ENCODE measurements around the gene PARD3B.

PARD3B gene

DNA sequence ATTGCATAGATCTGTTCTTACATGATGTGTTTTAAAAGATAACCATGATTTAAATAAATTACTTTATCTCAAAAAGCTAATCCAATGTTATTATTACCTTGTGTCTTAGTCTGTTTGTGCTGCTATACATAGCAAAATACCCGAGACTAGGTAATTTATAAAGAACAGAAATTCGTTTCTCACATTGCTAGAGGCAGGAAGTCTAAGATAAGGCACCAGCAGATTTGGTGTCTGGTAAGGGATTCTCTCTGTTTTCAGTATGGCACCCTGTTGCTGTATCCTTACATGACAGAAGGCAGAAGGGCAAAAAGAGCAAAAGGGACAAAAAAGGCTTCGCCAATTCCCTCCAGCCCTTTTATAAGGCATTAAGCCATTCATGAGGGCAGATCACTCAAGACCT, 533.9 kb downstream of the PARD3B start:
- DNase-seq, result no peak

DNA sequence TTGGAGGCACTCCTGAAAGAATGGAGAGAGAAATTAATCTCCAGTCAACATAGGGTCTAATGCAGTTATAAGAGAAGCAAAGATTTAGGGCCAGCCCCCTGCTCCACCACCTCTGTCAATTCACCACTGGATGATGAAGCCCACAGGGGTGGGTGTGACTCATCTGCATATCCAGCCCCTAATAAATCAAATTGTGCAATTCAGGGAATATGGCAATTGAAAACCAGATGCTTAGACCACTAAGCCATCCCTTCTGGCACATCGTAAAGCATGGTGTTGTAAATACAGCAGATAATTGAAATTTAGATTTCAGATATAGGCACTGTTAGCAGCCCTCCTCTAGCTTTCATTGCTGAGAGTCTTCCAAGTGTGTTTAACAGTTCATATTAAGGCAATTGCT, 541.4 kb downstream of the PARD3B start:
- peak; percentile 57 for DNase-seq

GRCh38 chr2:205087862-205088261, 542.6 kb downstream of the PARD3B start:
- no peak for DNase-seq

DNA sequence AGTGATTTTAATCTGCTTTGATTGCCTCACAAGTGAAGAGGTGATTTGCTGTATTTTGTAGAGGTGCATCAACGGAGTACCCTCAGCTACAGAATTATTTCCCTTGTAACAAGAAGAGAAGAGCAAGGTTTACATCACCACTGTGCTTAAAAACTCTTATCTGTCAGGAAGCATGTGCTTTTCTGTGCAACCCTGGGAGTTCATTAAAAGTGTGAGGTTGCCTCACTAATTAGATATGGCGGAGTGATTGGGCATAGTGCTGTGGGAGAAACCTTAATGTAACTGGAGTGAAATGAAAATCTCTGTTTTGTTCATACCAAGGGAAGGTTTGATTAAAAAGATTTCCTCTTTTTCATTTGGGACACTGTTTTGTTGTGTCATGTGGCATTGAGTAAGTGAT, 544.7 kb downstream of the PARD3B start:
- DNase-seq, result no peak

DNA sequence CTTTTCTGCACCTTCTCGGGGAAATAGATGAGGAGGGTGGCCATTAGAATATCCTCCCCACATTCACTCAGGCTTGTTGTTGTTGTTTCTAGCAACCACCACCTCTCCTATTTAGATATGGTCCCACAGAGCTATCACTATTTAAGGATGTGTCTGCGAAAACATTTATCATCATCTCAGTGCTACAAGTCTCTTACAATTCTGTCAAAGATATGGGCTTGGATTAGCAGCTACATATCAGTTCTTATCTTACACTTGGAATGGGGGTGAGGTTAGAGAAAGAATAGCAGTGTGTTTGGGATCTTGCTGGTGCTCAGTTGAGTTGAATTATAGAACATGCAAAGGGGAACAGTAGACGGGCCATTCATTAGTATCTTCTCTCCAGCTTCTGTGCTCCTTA, 546.1 kb downstream of the PARD3B start:
- no peak for DNase-seq

DNA sequence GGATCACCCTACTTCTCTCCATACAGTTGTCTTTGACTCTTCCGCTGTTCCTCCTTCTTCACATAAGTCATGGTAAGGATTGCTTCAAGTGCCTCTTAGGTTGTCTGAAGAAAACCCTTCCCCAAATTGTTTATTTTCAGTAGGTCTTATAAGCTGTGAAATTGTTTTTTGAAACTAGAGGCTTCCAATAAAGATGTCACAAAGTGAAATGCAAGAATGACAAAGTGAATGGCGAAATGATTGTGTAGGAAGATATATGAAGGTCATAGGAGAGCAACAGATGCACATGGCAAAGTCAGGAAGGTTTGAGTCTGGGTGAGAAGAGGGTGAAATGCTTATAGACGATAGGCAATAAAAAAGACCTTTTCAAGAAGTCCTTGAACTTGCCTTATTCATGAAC, 548.8 kb downstream of the PARD3B start:
- no peak for DNase-seq

DNA sequence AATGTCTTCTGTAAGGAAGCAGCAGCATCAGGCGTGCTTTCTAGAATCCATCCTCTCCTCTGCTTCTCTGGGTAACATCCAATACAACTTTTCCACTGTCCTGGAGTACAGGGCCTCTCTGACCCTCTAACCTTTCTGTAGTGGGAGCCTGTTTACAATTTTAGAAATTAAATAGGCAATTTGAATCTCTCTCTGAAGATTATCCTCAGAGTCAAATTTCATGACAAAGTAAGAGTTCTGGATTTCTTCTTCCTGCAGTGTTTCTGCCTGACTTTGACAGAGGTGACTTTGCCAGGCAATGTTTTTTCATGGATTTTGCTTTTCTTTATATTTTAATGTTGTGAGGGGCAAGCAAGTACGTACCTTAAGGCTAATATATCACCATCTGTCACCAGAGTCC, 558.4 kb downstream of the PARD3B start:
- DNase-seq, result no peak

GRCh38 chr2:205107810-205108209, 562.5 kb downstream of the PARD3B start:
- no peak for DNase-seq

DNA sequence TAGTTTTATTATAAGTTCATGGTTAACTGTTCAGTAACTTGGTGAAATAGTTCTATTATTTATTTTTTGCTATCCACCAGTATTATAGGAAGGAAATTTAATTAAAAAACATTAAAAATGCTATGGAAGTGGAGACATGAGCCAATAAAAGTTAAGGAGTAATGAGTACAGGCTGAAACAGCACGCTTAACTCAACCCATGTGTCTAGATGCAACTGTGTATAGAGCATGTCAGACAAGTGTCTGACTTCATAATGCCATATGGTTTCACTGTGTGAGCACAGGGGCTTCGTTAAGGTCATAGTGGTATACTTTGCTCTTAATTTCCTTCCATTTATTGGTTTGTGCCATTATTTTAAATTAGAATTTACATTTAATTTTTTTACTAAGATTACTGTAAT, 570.2 kb downstream of the PARD3B start:
- DNase-seq, result peak; percentile 3

DNA sequence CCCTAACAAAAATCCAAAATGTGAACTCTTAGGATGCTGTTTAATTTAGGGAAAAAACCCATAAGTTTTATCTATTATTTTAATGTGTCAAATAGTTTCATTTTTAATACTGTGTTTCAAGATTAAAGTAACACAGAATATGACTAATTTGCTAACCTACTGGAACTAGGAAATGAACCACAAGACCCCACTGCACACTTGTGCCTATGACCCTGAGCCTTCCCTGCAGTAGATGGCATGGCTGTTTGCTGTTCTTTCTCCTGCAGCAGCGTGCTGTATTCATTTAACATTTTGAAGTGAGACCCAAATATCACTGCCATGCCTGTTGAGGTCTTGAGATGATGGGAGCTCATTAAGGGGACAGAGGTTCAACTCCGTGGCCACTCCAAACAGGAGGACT, 571.9 kb downstream of the PARD3B start:
- DNase-seq, result no peak

DNA sequence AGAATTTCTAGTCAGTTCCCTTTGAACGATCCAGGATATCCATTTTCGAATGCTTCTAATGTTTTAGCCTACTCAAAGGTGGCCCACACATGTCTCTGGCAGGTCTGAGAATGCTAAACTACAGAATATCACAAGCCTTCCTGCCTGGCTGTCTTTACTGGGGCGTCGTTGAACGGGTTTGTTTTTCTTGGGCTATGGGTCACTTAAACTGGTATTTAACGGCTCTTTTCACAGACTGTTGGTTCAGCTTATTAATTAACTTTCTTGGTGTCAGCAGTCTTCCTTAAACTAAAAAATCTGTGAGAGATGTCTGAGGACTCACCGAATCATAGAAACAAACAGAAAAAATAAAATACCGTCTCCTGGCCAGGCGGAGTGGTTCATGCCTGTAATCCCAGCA, 573.9 kb downstream of the PARD3B start:
- no peak for DNase-seq

DNA sequence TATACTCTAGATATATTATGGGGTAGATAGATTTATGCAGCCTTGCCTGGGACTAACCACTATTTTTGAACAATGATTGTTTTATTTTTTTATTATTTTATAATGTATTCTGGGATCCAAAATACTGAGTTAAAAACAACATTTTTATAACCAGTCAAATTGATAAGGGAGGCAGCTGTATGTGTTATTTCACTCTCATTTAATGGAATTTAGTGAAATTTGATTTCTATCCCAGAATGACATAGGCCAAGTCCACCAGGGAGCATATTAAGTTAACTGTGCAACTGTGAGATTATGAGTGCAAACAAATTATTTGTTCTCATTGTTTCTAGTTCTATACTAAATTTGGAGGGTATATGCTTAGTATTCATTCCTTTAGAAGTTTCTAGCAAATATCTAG, 583.5 kb downstream of the PARD3B start:
- no peak for DNase-seq

GRCh38 chr2:205129531-205129930, 584.3 kb downstream of the PARD3B start:
- no peak for DNase-seq

DNA sequence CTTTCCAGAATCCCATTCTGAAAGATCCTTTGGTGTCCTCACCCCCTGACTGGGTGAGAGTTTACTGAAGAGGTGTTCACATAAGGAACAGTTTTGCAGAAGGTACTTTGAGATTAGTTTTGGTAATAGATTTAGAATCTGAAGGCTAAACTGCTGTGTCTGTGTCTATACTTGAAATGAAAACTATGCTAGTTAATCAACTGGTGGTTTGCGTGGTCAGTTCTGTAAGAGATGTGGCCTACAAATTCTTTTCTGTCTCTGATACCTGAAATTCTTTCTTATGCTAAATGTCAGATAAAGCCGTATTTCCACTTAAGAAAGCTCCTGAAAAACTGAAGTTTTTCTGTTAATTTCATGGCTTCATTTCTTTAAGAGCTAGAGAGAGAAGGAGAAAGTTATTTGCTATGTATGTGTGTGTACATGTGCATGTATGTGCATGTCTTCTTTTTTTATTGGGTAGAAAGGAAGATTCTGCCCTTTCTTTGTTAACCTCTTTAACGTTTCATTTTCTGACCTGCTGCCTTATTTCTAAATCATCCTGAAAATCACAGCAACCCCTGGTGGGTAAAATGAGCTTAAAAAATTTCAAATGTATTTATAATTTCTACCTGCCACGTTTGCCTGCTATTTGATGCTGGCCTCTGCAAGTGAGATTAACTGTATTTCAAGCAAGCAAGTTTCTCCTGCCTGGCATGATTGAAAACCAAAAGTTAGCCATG, 585.0 kb downstream of the PARD3B start:
- peak; percentile 76 for DNase-seq

DNA sequence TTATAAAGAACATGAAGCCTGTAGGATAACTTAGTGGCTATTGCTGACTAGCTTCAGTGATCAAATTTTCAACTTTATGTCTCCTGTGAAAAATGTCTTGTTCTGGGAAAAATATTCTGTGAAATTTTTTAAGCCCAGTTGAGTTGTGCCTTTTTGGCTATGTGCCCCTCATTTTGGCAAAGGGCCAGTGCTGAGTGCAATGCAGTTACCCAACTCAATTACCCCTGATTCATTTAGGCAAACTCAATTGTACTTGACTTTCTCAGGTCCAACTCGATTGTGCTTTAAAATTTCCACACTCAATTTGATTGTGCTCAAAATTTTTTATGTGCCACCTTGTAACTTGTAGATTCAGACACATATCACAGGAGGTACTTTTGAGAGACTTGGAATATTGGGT, 588.3 kb downstream of the PARD3B start:
- peak; percentile 39 for DNase-seq

DNA sequence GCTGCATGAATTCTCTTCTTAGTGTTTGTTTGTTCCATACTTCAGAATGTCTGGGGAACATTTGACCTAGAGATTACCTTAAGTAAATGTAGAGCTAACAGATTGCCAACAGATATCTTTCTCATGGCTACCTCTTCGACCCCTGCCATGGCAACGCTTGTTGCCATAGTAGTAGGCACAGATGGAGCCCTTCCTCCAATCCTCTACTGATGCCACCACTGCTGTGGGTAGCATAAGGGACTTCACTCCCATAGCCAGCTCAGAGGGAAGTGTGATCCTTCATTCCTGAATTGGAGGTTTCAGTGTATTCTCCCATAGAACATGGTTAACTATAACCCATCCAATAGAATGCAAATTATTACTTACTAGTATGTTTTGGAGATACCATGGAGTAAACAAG, 593.5 kb downstream of the PARD3B start:
- DNase-seq, result no peak

DNA sequence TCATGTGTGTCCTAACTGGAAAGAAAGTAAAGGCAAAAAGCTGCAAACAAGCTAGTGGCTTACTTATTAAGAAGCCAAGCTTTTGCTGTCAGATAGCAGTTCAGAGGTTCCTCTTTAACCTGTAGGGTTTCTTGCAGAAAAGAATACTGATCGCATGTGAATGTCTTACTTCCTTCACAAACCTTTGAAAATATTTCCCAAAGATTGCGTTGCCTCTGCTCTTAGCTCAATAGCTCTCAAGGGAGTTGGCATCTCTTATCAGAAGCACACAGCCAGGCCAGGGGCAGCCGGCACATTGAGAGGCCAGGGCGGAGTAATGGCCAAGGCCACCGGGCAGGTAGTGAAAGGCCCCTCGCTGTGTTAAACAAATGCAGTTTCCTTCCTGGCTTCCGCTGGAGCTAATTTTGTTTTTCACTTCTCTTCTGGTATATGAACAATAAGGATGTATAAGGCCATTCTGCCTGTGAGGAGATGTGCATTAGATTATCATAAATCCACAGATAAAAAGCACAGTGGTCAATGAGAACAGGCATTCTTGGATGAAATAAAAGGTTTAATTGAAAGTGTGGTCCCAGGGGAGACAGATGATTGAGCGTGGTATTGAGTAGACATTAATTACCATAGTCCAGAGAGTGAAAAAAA, 594.7 kb downstream of the PARD3B start:
- no peak for DNase-seq

- DNase-seq, result no peak
Observed at GRCh38 chr2:205141381-205141780, 596.1 kb downstream of the PARD3B start.

GRCh38 chr2:205145888-205146287, 600.6 kb downstream of the PARD3B start:
- DNase-seq, result no peak

- DNase-seq, result peak; percentile 69
Observed at GRCh38 chr2:205148755-205149154, 603.5 kb downstream of the PARD3B start.

DNA sequence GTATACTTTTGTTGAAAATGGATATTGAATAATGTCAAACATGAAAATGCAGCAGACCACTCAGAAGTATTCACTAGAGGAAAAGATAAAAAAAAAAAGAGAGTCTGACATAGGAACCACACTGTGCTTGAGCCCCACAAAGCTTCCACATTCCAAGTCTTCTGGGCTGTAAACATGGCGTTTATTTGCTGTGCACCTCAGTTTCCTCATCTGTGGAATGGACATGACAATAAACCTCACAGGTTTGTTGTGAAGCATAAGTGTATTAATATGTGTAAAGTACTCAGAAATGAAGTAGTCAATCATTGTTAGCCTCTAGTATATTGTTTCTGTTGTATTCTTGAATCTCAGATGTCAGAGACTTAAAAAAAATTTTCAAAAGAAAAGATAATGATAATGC, 611.2 kb downstream of the PARD3B start:
- no peak for DNase-seq

DNA sequence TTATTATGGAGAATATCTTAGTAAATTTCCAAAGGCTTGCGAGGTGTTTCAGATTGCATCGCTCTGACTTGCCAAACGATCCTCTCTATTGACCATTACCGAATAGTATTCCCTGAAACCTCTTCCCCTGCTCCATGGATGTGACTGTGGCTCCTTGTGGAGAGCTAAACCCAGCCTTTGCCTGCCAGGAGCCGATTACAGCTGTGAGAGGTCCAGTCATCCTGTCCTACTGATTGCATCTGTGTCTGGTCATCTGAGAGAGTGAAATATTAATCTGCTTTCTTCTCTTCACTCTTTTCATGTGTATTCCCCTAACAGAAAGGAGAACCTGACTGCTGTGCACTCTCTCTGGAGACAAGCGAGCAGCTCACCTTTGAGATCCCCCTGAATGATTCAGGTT, 613.1 kb downstream of the PARD3B start:
- no peak for DNase-seq

DNA sequence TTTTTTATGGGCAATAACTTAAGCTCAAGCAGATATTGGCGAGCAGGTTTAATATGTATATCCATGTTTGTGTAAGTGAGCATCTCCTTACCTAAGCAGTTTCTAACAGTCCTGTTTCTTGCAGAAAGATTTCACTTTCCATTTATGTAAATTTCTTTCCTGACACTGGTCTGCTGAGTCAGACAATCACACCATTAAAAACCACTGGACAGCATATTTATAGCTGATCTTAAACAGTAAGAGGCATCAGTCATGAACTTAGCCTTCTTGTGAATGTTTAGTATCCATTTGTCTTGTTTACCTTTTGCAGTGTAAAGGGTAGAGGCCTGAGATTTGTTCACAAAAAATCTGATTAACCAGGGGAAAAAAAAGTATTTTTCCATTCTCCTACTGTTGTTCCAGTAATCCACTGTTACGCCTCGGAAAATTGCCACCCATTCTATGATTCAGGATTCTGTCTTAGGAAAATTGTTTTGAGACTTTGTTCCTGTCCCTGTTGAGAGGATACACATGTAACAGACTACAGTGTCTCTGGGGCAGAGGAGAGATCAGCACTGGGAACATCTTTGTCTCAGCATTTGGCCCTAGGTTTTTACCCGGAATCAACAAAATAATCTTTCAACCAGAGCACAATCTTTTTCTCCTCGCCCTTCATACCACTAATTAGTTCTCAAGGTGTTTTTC, 616.0 kb downstream of the PARD3B start:
- DNase-seq, result peak; percentile 33

DNA sequence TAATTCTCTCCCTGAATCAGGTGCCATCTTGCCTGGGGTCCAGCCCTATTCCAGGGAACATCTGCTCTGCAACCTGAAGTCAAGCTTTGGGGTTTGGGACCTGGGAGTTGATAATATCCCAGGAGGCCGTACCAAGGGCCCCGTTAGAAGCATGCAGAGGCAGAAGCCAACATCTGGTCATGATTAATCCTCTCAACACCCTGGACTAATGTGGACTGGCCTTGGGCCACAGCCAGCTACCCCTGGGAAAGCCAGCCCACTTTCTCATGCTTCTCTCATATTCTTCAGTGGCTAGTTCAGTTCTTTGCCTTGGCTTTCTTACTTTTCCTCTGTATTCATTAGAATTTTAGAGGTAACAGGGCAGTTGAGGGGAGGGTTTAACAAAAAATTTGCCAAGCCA, 621.5 kb downstream of the PARD3B start:
- DNase-seq, result peak; percentile 82

Measured in fibroblast of upper back skin (primary cell).